HL-60 (cell line): Measurements from ENCODE around the gene ANKRD33.

ENCODE experiments used
- DNase-seq, 2 experiments: peaks; one replicate each; pipeline ENCODE4 v3.0.0-alpha.2; 2010 to 2020; ENCODE audit warnings: low read depth in 1 of 2, low spot score in 1 of 2
- H3K27ac ChIP-seq: fragments of 250-450 bp; sonication (Bioruptor Pico); replicated peaks from 2 replicates; pipeline ENCODE4 v1.5.1; 2020; ENCODE audit warnings: mild to moderate bottlenecking, moderate library complexity
- H3K27me3 ChIP-seq: fragments of 250-450 bp; sonication (Bioruptor Pico); 2 replicates; pipeline ENCODE4 v1.5.1; 2021; ENCODE audit warnings: mild to moderate bottlenecking, moderate library complexity; ENCODE audit not compliant: insufficient read depth, poor library complexity, severe bottlenecking
- H3K4me3 ChIP-seq: replicated peaks from 2 replicates; pipeline ENCODE4 v1.5.1; 2011; ENCODE audit warnings: mild to moderate bottlenecking, control low read depth, low read length; ENCODE audit not compliant: insufficient read depth
- CTCF ChIP-seq: IDR thresholded peaks from one replicate; pipeline ENCODE4 v1.5.1; 2011; ENCODE audit warnings: low read length, control low read depth, inconsistent platforms; ENCODE audit not compliant: insufficient read depth
- GABPA ChIP-seq: IDR thresholded peaks from 2 replicates; pipeline ENCODE4 v1.6.1; 2012; ENCODE audit warnings: low read depth
- POLR2AphosphoS5 ChIP-seq: IDR thresholded peaks from 2 replicates; pipeline ENCODE4 v1.6.1; 2012; ENCODE audit warnings: low read depth
- REST ChIP-seq: IDR thresholded peaks from 2 replicates; pipeline ENCODE4 v1.6.1; 2012; ENCODE audit warnings: low read depth; ENCODE audit not compliant: insufficient replicate concordance
- SPI1 ChIP-seq: IDR thresholded peaks from 2 replicates; pipeline ENCODE4 v1.6.1; 2012; ENCODE audit warnings: low read depth, mild to moderate bottlenecking, borderline replicate concordance

The ANKRD33 gene

GRCh38 chr12:51862947-51863346, 25.0 kb upstream of the ANKRD33 start:
- Histone ChIP-seq H3K4me3 (no peak overlapping the region), H3K27ac (no peak overlapping the region), H3K27me3 (peaks cover 12% of the 10 kb centered on the region)
- no peak for TF ChIP-seq POLR2AphosphoS5
- no peak for TF ChIP-seq CTCF
- no peak for TF ChIP-seq GABPA
- TF ChIP-seq SPI1, result no peak
- TF ChIP-seq REST, result no peak
- DNase-seq, result no peak

DNA sequence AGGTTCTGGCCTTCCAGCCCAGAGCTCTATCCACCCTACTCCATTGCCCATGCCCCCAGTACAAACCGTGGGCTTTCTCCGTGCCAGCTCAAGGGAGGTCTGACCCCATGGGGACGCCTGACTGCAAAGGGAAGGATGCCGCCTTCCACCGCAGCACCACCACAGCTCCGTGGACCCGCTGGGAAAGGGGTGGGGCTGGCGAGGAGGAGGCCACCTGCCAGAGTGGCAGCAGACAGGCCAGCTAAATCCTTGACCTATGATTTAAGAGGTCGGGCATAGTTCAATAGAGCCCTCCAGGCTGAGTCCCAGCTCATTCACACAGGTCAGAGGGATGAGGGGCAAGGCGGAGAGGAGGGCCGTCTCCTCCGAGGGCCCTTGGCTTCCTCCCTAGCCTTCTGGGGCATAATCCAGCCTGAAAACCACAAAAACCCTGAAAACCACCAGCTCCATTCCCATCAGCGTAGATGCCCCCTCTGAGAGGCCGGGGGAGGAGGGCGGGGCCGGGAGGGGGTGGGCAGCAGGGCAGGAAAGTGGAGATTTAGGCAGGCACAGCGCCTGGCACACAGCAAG, 24.5 kb upstream of the ANKRD33 start:
- DNase-seq, result no peak
- Histone ChIP-seq H3K27ac (no peak overlapping the region), H3K27me3 (peaks cover 15% of the 10 kb centered on the region), H3K4me3 (no peak overlapping the region)
- TF ChIP-seq REST (no peak), SPI1 (no peak), POLR2AphosphoS5 (no peak), GABPA (no peak), CTCF (no peak)

DNA sequence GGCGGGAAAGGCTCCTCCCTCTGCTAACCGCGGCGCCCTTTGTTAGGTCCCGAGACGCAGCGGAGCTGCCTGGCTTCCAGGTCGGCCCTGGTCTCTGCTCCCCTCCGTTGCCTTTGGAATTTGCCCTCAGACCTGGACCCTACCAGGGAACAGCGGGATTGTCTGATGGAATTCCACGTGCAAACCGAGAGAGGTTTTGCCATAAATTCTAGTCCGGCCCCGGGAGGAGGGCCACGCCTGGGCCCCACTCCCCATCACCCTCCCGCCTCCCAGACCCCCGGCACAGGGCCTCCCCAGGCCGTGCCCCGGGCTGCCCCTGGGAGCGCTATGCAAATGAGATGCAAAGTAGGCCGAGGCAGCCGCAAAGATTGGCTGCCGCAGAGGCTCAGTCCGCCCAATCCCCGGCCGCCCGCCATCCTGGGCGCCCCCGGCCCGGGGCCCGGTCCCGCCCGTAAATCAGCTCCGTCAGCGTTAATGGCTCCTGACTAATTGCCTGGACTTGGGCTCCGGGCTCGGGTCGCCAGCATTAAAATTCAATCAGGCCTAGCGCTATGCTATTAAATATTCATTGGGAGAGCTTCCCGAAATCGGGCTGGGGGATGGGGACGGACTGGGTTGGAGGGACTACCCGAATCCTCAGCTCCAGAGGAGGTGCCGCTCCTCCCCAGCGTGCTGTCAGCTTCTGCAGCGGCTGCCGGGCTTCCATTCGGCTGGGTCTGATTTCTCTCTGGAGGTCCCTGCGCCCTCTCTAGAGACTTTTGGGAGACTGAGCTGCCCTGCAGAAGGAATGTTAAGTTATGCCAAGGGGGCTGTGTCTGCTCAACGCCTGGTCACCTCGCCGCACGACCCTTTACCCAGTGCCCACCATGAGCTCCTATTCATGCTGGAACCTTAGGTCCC, 23.7 kb upstream of the ANKRD33 start:
- TF ChIP-seq POLR2AphosphoS5 (no peak), GABPA (no peak), CTCF (no peak), REST (no peak), SPI1 (no peak)
- Histone ChIP-seq H3K4me3 (no peak overlapping the region; the same call in 1 of the 2 replicates), H3K27ac (no peak overlapping the region), H3K27me3 (peaks cover 21% of the 10 kb centered on the region)
- no peak for DNase-seq
